Measurements from ENCODE around the gene EIF4A2.

The EIF4A2 gene

DNA sequence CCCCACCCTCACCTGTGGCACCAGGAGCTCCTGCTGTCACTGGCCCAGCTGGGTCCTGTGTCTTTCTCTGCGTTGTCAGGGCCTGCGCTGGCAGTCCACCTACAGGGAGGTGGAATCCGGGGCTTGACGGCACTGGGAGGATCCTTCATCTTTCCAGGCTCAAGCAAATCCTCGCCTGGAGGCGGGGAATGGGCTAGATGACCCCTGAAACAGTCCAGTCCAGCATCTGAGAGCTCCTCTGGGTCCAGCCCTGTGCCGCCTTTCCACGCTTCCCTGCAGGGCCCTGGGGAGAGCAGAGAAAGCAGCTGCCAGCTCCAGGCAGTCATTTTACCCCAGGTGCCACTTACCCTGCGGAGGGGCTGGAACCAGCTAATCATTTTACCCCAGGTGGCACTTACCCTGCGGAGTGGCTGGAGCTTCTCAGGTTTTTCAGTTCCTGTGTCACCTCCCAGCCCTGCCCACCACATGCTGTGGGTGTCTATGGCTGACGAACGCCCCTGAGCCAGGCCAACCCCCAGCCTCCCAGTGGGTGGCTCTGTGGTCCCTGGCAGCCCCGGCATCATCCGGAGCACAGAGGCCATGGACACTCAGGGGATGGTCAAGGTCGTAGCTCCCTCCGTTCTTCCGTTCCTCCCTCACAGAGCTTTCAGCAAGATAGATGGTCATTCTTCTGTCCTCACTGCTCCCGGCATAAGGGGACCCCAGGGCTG lies 41.2 kb downstream of the EIF4A2 start:
- H3K27me3 ChIP-seq (ENCODE audit: low read depth, low read length) = peaks cover 33% of the 10 kb centered on the region
- H3K9me3 ChIP-seq (ENCODE audit: control insufficient read depth in 1 of 2, low read length in 2 of 2) = no peaks in the 10 kb centered on the region
- H3K36me3 ChIP-seq (ENCODE audit: control insufficient read depth in 1 of 2, insufficient read depth in 2 of 2, low read length in 2 of 2) = no peaks in the 10 kb centered on the region
- H3K4me1 ChIP-seq (ENCODE audit: control insufficient read depth in 1 of 2, insufficient read depth in 2 of 2, low read length in 2 of 2) = peaks cover 0 to 11% of the 10 kb centered on the region in 2 donors
- no peak overlapping the region for H3K4me3 ChIP-seq (ENCODE audit: low read depth in 1 of 2, low read length in 2 of 2)
- H3K27ac ChIP-seq (ENCODE audit: low read length) = no peak overlapping the region

DNA sequence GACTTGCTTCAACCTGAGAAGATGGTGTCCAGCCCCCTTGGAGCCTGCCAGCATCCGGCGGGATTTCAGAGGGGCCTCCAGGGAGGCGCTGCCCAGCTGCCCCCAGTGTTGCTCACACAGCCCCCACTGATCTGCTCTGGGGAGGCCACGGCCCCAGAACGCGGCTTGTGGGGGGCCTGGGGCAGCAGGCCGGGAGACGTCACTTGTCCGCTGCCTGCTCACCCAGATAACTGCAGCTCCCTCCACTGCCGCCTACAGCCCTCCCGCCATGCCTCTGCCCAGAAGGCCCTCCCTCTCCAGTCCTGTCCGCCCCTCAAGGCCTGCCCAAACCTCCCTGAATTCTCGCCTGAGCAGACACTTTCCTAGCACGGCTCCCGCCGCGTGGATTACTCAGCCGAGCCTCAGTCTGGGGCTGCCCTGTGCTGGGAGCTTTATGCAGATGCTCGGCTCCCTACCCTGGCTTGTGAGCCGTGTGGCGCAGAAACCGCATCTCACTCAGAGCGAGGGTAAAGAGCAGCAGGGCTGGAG lies 42.0 kb downstream of the EIF4A2 start:
- H3K4me1 ChIP-seq (ENCODE audit: control insufficient read depth in 1 of 2, insufficient read depth in 2 of 2, low read length in 2 of 2) = peaks cover 0 to 11% of the 10 kb centered on the region in 2 donors
- no peak overlapping the region for H3K27ac ChIP-seq (ENCODE audit: low read length)
- no peak overlapping the region for H3K4me3 ChIP-seq (ENCODE audit: low read depth in 1 of 2, low read length in 2 of 2)
- H3K36me3 ChIP-seq (ENCODE audit: control insufficient read depth in 1 of 2, insufficient read depth in 2 of 2, low read length in 2 of 2) = no peaks in the 10 kb centered on the region
- peaks cover 41% of the 10 kb centered on the region for H3K27me3 ChIP-seq (ENCODE audit: low read depth, low read length)
- H3K9me3 ChIP-seq (ENCODE audit: control insufficient read depth in 1 of 2, low read length in 2 of 2) = no peaks in the 10 kb centered on the region

DNA sequence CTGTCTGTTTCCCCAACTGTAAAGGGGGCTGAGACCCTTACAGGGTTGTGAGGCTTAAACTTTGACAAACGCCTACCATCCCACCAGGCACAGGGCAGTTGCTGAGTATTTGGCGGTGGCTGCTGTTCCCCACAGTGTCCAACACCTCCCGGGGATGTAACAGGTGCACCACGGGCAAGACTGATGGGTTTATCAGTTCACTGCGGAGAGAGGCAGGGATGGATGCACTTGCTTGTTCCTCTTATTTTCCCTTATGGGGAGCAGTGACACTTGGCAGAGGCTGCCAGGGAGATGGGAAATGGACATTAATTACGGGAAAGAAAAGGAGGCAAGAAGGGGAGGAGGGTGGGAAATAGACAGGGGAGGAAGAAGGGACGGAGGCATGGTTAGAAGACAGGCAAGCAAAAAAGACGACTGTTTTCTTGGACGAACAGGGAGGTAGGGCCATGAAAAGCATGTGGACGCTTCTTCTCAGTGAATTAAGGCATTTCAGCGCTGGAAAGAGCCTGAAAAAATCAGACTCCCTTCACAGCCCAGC lies 42.6 kb downstream of the EIF4A2 start:
- H3K27ac ChIP-seq (ENCODE audit: low read length) = no peak overlapping the region
- H3K9me3 ChIP-seq (ENCODE audit: control insufficient read depth in 1 of 2, low read length in 2 of 2) = no peaks in the 10 kb centered on the region
- peaks cover 0 to 11% of the 10 kb centered on the region in 2 donors for H3K4me1 ChIP-seq (ENCODE audit: control insufficient read depth in 1 of 2, insufficient read depth in 2 of 2, low read length in 2 of 2)
- H3K36me3 ChIP-seq (ENCODE audit: control insufficient read depth in 1 of 2, insufficient read depth in 2 of 2, low read length in 2 of 2) = no peaks in the 10 kb centered on the region
- H3K27me3 ChIP-seq (ENCODE audit: low read depth, low read length) = peaks cover 44% of the 10 kb centered on the region
- peak overlapping the region in 1 of 2 donors; percentile 7 for H3K4me3 ChIP-seq (ENCODE audit: low read depth in 1 of 2, low read length in 2 of 2)

DNA sequence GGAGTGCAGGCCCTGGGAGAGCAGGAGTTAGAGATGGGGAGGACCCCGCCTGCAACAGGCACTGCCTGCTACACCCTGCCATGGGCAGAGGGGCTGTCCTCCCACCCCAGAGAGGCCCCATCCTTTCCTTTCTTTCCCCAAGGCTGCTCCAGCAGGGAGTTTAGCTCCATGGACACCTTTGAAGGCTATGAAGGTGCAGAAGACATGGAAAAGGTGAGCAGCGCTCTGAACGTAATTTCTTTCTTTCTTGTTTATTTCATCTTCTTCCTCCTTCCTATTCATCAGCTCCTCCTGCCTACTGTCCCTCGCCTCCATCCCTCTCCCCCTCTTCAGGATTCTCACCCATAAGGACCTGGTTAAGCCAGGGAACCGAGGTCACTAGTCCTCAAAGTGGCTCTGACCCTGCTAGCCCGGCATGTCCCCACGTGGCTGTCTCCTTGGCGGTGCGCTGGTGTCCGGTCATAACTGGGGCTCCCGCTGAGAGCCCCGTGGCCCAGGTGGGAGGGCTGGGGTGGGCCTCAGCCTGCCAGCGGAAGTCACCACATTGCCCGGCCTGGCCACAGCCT lies 43.1 kb downstream of the EIF4A2 start:
- no peak overlapping the region for H3K27ac ChIP-seq (ENCODE audit: low read length)
- H3K36me3 ChIP-seq (ENCODE audit: control insufficient read depth in 1 of 2, insufficient read depth in 2 of 2, low read length in 2 of 2) = no peaks in the 10 kb centered on the region
- no peaks in the 10 kb centered on the region for H3K9me3 ChIP-seq (ENCODE audit: control insufficient read depth in 1 of 2, low read length in 2 of 2)
- peaks cover 44% of the 10 kb centered on the region for H3K27me3 ChIP-seq (ENCODE audit: low read depth, low read length)
- H3K4me3 ChIP-seq (ENCODE audit: low read depth in 1 of 2, low read length in 2 of 2) = peak overlapping the region; percentile 7 to 67
- peaks cover 0 to 11% of the 10 kb centered on the region in 2 donors for H3K4me1 ChIP-seq (ENCODE audit: control insufficient read depth in 1 of 2, insufficient read depth in 2 of 2, low read length in 2 of 2)

DNA sequence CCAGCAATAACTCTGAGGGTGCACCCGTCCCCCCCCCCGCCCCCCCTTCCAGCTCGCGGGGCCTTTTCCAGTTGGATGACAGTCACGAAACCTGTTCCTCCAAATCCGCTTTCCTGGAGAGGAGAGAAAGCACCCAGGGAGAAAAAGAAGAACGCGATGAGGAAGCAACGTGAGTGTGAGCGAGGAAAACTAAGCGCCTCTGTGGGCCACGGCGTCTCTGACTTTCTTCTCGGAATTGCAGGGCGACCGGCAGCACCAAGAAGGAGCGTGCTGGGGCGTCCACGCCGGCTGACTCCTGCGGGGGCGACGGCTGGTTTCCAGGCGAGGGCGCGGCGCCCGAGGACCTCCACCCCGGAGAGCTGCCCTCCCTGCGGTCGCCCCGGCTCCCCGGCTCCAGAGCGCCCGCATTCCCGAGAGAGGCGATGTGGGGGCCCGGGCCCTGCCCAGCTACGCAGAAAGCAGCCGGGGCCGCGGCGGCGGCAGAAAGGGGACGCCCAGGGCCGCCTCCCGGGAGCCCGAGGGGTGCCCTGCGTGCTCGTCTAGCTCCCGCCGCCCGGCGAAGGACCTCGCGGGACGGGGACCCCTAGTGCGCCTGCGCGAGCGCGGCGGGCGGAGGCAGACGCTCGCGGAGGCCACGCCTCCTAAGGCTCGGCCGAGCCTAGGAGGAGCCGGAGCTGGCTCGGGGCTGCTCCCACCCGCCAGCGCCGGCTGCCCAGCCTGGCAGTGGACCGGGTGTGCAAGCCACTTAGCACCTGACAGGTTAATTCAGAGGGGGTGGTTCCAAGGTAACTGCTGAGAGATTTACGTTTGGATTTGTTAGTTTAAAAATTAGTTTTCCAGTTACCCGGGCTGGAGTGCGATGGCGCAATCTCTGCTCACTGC lies 43.8 kb downstream of the EIF4A2 start:
- Histone ChIP-seq H3K27ac (ENCODE audit: low read length) (no peak overlapping the region), H3K4me1 (ENCODE audit: control insufficient read depth in 1 of 2, insufficient read depth in 2 of 2, low read length in 2 of 2) (peaks cover 0 to 11% of the 10 kb centered on the region in 2 donors), H3K27me3 (ENCODE audit: low read depth, low read length) (peaks cover 44% of the 10 kb centered on the region), H3K4me3 (ENCODE audit: low read depth in 1 of 2, low read length in 2 of 2) (peak overlapping the region; percentile 39 to 67), H3K9me3 (ENCODE audit: control insufficient read depth in 1 of 2, low read length in 2 of 2) (no peaks in the 10 kb centered on the region), H3K36me3 (ENCODE audit: control insufficient read depth in 1 of 2, insufficient read depth in 2 of 2, low read length in 2 of 2) (no peaks in the 10 kb centered on the region)

DNA sequence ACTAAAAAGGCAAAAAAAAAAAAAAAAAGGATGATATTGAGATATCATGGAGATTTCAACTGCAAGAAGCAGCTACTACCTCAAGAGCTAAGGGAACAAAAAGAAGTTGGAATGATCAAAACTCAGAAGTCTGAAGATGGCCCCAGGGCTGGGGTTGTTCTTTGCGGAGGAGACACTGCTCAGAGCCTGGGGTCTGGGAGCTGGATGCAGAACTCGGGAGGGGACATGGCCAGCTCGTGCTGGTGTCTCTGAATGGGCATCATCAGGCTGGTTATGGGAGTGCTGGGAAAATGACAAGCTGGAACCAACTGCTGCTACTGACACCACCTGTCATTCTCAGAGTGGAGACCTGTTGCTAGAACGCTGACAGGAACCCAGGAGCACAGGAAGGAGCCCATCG lies 45.0 kb downstream of the EIF4A2 start:
- Histone ChIP-seq H3K9me3 (ENCODE audit: control insufficient read depth in 1 of 2, low read length in 2 of 2) (no peaks in the 10 kb centered on the region), H3K27me3 (ENCODE audit: low read depth, low read length) (peaks cover 44% of the 10 kb centered on the region), H3K4me3 (ENCODE audit: low read depth in 1 of 2, low read length in 2 of 2) (no peak overlapping the region), H3K36me3 (ENCODE audit: control insufficient read depth in 1 of 2, insufficient read depth in 2 of 2, low read length in 2 of 2) (no peaks in the 10 kb centered on the region), H3K4me1 (ENCODE audit: control insufficient read depth in 1 of 2, insufficient read depth in 2 of 2, low read length in 2 of 2) (peaks cover 0 to 11% of the 10 kb centered on the region in 2 donors), H3K27ac (ENCODE audit: low read length) (no peak overlapping the region)

DNA sequence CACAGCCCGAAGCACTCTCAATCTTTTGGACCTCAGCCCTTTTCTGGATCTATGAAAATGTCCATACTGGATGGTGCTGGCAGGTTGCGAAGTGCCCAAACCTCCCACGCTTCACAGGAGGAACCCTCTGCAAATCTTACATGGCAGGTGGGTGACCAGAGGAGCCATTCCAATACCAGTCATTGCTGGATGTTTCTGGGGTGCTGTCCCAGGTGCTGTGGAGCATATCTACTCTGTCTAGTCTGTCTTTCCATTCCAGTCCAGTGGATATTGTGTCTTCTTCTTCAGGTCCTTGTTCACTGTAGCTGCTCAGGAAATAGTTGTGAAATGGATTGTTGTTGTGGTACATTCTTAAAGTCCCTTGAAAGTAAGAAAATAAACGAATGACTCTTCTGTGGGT lies 48.4 kb downstream of the EIF4A2 start:
- no peak overlapping the region for H3K4me3 ChIP-seq (ENCODE audit: low read depth in 1 of 2, low read length in 2 of 2)
- peaks cover 22% of the 10 kb centered on the region for H3K27me3 ChIP-seq (ENCODE audit: low read depth, low read length)
- no peak overlapping the region for H3K27ac ChIP-seq (ENCODE audit: low read length)
- no peaks in the 10 kb centered on the region for H3K9me3 ChIP-seq (ENCODE audit: control insufficient read depth in 1 of 2, low read length in 2 of 2)
- no peaks in the 10 kb centered on the region for H3K36me3 ChIP-seq (ENCODE audit: control insufficient read depth in 1 of 2, insufficient read depth in 2 of 2, low read length in 2 of 2)
- H3K4me1 ChIP-seq (ENCODE audit: control insufficient read depth in 1 of 2, insufficient read depth in 2 of 2, low read length in 2 of 2) = peaks cover 0 to 5% of the 10 kb centered on the region in 2 donors

DNA sequence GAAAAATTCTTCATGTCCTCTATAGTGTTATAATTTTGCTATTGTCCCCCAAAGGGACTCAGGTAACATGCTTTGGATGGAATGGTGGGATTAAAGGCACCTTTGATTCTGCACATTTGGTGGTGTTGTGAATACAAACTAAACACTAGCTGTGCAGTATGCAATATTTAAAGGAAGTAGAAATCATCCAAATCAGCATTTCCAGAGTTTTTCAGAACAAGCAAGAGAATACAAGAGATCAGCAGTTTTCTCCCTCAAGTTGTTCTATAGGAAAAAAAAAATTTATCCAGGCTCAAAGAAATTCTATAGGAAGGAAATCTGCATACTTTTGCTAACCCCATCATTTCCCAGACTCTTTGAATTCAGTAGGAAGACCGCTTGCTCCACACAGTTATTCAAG lies 48.9 kb downstream of the EIF4A2 start:
- peaks cover 22% of the 10 kb centered on the region for H3K27me3 ChIP-seq (ENCODE audit: low read depth, low read length)
- H3K4me1 ChIP-seq (ENCODE audit: control insufficient read depth in 1 of 2, insufficient read depth in 2 of 2, low read length in 2 of 2) = peaks cover 0 to 5% of the 10 kb centered on the region in 2 donors

More for the DNA sequence above, 48.9 kb downstream of the EIF4A2 start:
- H3K27ac ChIP-seq (ENCODE audit: low read length) = no peak overlapping the region
- H3K9me3 ChIP-seq (ENCODE audit: control insufficient read depth in 1 of 2, low read length in 2 of 2) = no peaks in the 10 kb centered on the region
- H3K36me3 ChIP-seq (ENCODE audit: control insufficient read depth in 1 of 2, insufficient read depth in 2 of 2, low read length in 2 of 2) = no peaks in the 10 kb centered on the region
- no peak overlapping the region for H3K4me3 ChIP-seq (ENCODE audit: low read depth in 1 of 2, low read length in 2 of 2)

Measured in muscle layer of duodenum (tissue), 2 donors.